Esophagus squamous epithelium (tissue), 4 donors: ENCODE data around the gene KRT13.

Source experiments
- CTCF ChIP-seq, 6 experiments: fragments of 450-650 bp in 4 of 6; fragments of 200-600 bp in 2 of 6; sonication (generic) in 2 of 6; IDR thresholded peaks; one replicate each; pipeline ENCODE4 v1.5.1; 2016 to 2019; ENCODE audit warnings: antibody characterized with exemption in 6 of 6, mild to moderate bottlenecking in 4 of 6, moderate library complexity in 4 of 6
- POLR2A ChIP-seq, 4 donors: fragments of 450-650 bp; IDR thresholded peaks; one replicate each; pipeline ENCODE4 v1.6.1; 2017; ENCODE audit warnings: antibody characterized with exemption in 4 of 4, mild to moderate bottlenecking in 4 of 4, moderate library complexity in 3 of 4

- TF ChIP-seq CTCF (IDR thresholded peaks at IDR 0.05) = no peak
- no peak for TF ChIP-seq POLR2A (IDR thresholded peaks at IDR 0.05)
Measured at GRCh38 chr17:41523225-41523593, 17.8 kb upstream of the KRT13 start.
